Measurements from ENCODE around the gene KHDRBS2.

KHDRBS2 gene

GRCh38 chr6:62174548-62174947 lies 111.5 kb downstream of the KHDRBS2 start:
- no peak for DNase-seq

- DNase-seq = no peak
These were observed 118.3 kb downstream of the KHDRBS2 start for GRCh38 chr6:62167736-62168135.

GRCh38 chr6:62162858-62163257 lies 123.2 kb downstream of the KHDRBS2 start:
- no peak for DNase-seq

GRCh38 chr6:62152796-62153195 lies 133.2 kb downstream of the KHDRBS2 start:
- no peak for DNase-seq

- peak; percentile 25 for DNase-seq
These were observed 135.9 kb downstream of the KHDRBS2 start for GRCh38 chr6:62150048-62150663.

GRCh38 chr6:62146954-62147853 lies 138.8 kb downstream of the KHDRBS2 start:
- DNase-seq = no peak

GRCh38 chr6:62129127-62129526 lies 156.9 kb downstream of the KHDRBS2 start:
- DNase-seq = no peak

- DNase-seq = no peak
These were observed 166.6 kb downstream of the KHDRBS2 start for GRCh38 chr6:62119401-62119800.

- DNase-seq = no peak
These were observed 182.7 kb downstream of the KHDRBS2 start for GRCh38 chr6:62103186-62103859.

- no peak for DNase-seq
These were observed 183.6 kb downstream of the KHDRBS2 start for GRCh38 chr6:62102387-62102786.

GRCh38 chr6:62090442-62091229 lies 195.4 kb downstream of the KHDRBS2 start:
- no peak for DNase-seq

GRCh38 chr6:62089781-62090180 lies 196.2 kb downstream of the KHDRBS2 start:
- no peak for DNase-seq

GRCh38 chr6:62086047-62086446 lies 200.0 kb downstream of the KHDRBS2 start:
- DNase-seq = no peak

- no peak for DNase-seq
These were observed 210.2 kb downstream of the KHDRBS2 start for GRCh38 chr6:62075869-62076268.

GRCh38 chr6:62059901-62060300 lies 226.1 kb downstream of the KHDRBS2 start:
- DNase-seq = no peak

GRCh38 chr6:62057300-62057699 lies 228.7 kb downstream of the KHDRBS2 start:
- DNase-seq = no peak

GRCh38 chr6:62045502-62045901 lies 240.5 kb downstream of the KHDRBS2 start:
- no peak for DNase-seq

- no peak for DNase-seq
These were observed 242.9 kb downstream of the KHDRBS2 start for GRCh38 chr6:62043084-62043483.

GRCh38 chr6:62042429-62042828 lies 243.6 kb downstream of the KHDRBS2 start:
- no peak for DNase-seq

- no peak for DNase-seq
These were observed 246.4 kb downstream of the KHDRBS2 start for GRCh38 chr6:62039605-62040004.

GRCh38 chr6:62037445-62037844 lies 248.6 kb downstream of the KHDRBS2 start:
- no peak for DNase-seq

- DNase-seq = no peak
These were observed 250.1 kb downstream of the KHDRBS2 start for GRCh38 chr6:62035952-62036351.

GRCh38 chr6:62013719-62014118 lies 272.3 kb downstream of the KHDRBS2 start:
- no peak for DNase-seq

Data from activated CD4-positive, alpha-beta T cell treated with anti-CD3 and anti-CD28 coated beads, Interleukin-2, Interleukin-6, amounts not matched to agents 100 ng/mL and 50 ng/mL, durations not matched to agents 16 hours and 8 hours (primary cell).